ENCODE measurements around the gene ZNF831.

GRCh38 chr20:59157961-59158541 is 5.6 kb upstream of the ZNF831 start:
- TF ChIP-seq CTCF (IDR thresholded peaks at IDR 0.05) (no peak), POLR2A (IDR thresholded peaks at IDR 0.05) (no peak)

All from lower leg skin (tissue), 3 donors.